Fibroblast of skin of abdomen (primary cell): ENCODE data around the gene PSRC1. TPM values are rescaled to one million over a fixed set of nuclear protein-coding genes. Genes with fewer than 3 reads are reported as not detected.
"Not testable (repeated sequence)": the region's sequence is repeated elsewhere in the genome, so short reads cannot be mapped to it uniquely, and the experiment has no call there.

ENCODE experiments used
- DNase-seq: peaks from one replicate; pipeline ENCODE4 v3.0.0-alpha.2; 2013
- polyA plus RNA-seq, 2 experiments: library from polyadenylated mRNA; unstranded; fragments of 120-200 nt; gene quantifications; one replicate each; pipeline ENCODE4 v1.2.1, GENCODE V29; 2013; ENCODE audit not compliant: insufficient read length in 2 of 2

PSRC1 gene
- 21.5 TPM for polyA plus RNA-seq (2013, experiment 1 of 2; ENCODE audit: insufficient read length)
- polyA plus RNA-seq (2013, experiment 2 of 2; ENCODE audit: insufficient read length) = 20.6 TPM

- DNase-seq = peak; percentile 96
Observed at GRCh38 chr1:109282952-109283747, at the start of gene PSRC1. Gene PSRC1, minus strand, starts transcription at chr1:109283145.

- no peak for DNase-seq
Observed at GRCh38 chr1:109331113-109331512, 48.2 kb upstream of the PSRC1 start.

- no peak for DNase-seq
Observed at GRCh38 chr1:109327285-109327684, 44.3 kb upstream of the PSRC1 start.

GRCh38 chr1:109322974-109323373 lies 40.0 kb upstream of the PSRC1 start:
- DNase-seq = no peak

- no peak for DNase-seq
Observed at GRCh38 chr1:109319114-109319513, 36.2 kb upstream of the PSRC1 start.

GRCh38 chr1:109316506-109316905 lies 33.6 kb upstream of the PSRC1 start:
- no peak for DNase-seq

- DNase-seq = no peak
Observed at GRCh38 chr1:109315288-109315687, 32.3 kb upstream of the PSRC1 start.

GRCh38 chr1:109314795-109315194 lies 31.9 kb upstream of the PSRC1 start:
- DNase-seq = no peak

- no peak for DNase-seq
Observed at GRCh38 chr1:109312978-109313775, 30.2 kb upstream of the PSRC1 start.

GRCh38 chr1:109312246-109312645 lies 29.3 kb upstream of the PSRC1 start:
- no peak for DNase-seq

- DNase-seq = no peak
Observed at GRCh38 chr1:109309347-109309746, 26.4 kb upstream of the PSRC1 start.

- no peak for DNase-seq
Observed at GRCh38 chr1:109307274-109308021, 24.5 kb upstream of the PSRC1 start.

GRCh38 chr1:109306832-109307273 lies 23.9 kb upstream of the PSRC1 start, which contains the start of gene MYBPHL:
Gene MYBPHL, minus strand, starts transcription at chr1:109307011. Its CDS starts 20 bp downstream, at chr1:109306991.
- DNase-seq = no peak

GRCh38 chr1:109305991-109306390 lies 23.0 kb upstream of the PSRC1 start:
- not testable (repeated sequence) for DNase-seq

- DNase-seq = no peak
Observed at GRCh38 chr1:109304226-109304920, 21.4 kb upstream of the PSRC1 start.

GRCh38 chr1:109301874-109302273 lies 18.9 kb upstream of the PSRC1 start:
- no peak for DNase-seq

- DNase-seq = no peak
Observed at GRCh38 chr1:109300650-109301151, 17.8 kb upstream of the PSRC1 start.

- DNase-seq = peak; percentile 52
Observed at GRCh38 chr1:109299558-109300343, 16.8 kb upstream of the PSRC1 start.

GRCh38 chr1:109298666-109299557 lies 16.0 kb upstream of the PSRC1 start:
- DNase-seq = peak; percentile 92

GRCh38 chr1:109296782-109297181 lies 13.8 kb upstream of the PSRC1 start:
- no peak for DNase-seq
